HG03095 (cell line): Measurements from ENCODE around the gene COL25A1.

ENCODE experiments used
- ATAC-seq: cut with Tn5 transposase; IDR thresholded peaks from one replicate; pipeline ENCODE4 v1.9.1; 2021; ENCODE audit warnings: moderate library complexity; ENCODE audit not compliant: unreplicated experiment

The COL25A1 gene

DNA sequence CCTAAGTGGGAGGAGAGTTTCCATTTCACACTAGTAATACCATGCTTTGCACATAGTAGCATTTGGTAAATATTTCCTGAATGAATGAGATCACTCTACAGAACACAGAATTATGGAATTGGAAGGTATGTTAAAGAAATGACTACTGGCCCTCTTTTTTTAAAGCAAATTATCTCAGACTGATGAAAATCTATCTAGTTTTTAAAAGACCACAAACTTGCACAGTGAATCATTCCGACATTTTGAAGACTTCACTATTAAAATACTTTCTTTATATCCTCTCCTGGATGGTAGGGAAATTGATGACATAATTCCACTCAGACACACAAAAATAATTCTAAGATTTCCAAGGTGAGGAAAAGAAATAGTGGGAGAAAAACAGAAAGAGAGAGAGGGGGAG, 471.2 kb downstream of the COL25A1 start:
- ATAC-seq, result no peak

DNA sequence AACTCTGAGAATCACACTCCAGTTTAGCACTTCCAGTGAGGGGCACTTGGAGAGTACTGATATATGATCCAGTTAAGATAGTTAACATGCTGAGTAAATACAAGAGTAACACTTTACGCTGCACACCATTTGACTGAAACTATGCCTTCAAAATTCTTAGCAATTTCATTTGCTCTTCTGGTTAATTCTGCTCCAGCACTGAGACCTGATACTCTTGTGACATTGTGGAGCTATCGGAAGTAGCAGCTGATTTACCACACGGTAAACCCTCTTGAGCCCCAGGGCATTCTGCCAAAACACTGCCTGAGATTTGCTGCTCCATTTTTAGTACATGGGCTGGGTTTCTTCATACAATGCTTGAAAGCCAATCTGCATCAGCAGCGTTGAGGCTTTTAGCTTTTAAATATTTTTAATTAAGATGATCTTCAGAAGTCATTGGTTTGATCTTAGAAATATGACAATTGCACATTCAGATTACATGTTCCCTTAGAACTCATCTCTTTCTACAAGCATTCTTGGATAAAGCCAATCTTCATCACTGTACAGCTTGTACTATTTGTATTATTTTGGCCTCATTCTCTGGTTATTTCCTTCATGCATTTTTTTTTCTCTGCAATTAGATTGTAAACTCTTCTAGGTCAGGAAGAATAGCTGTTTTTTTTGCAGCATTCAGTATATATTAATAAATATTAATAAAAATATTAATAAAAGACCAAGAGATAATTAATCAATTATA, 471.8 kb downstream of the COL25A1 start:
- no peak for ATAC-seq

DNA sequence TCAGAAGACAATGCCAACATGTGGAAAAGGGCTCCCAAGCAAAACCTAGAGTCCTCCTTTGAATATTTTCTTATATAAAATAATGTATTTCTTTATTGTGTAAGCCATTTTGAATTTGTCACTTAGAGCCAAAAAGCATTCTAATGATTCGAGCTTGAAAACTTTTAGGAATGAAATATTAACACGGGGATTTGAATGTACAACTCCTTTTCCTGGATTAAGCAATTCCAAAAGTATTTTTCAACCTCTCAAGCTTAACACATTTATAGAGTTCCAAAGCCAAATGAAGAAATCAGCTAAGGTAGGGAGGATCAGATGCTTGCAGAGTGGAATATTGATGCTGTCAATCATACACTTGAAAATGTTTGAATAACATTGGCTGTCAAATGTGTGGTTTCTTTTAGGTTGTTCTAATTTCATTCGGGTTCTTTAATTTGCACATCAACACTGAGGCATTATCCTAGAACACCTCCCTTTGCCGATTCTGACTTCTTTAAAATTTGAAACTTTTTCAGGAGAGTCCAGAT, 472.4 kb downstream of the COL25A1 start:
- ATAC-seq, result no peak

DNA sequence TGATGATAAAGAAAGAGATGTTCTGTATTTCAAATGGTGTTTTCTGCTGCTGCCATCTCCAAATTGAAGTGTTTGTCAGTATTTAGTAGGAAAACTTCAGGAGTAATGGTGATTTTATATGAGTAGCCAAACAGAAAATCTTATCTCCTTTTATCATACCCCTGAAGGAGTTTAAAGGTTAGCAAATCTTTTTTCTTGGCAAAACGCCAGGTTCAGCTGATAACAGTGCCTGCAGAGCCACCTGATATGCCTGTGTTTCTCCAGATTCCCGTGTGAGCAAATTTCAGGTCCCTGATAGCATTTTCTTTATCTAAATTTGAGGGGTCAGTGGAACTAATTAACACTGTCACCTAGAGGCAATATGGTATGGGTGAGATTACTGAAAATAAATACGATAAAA, 473.8 kb downstream of the COL25A1 start:
- ATAC-seq, result no peak

DNA sequence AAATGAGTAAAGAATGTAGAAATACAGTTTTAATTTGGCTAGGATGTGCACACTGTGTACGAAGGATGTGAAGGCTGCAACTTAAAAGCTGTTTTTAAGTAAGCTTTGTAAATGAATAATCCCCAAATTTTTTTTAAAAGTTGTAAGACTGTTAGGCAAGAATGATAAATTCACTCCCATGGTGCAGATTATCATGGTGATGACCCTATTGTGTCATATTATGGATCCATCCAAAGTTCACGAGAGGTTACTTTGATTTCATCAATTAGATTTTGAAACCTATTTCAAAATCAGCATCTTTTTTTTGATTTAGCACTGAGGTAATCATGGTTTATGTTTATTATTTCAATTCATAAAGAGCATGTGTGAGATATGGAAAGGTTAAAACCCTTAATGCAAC, 476.7 kb downstream of the COL25A1 start:
- no peak for ATAC-seq

DNA sequence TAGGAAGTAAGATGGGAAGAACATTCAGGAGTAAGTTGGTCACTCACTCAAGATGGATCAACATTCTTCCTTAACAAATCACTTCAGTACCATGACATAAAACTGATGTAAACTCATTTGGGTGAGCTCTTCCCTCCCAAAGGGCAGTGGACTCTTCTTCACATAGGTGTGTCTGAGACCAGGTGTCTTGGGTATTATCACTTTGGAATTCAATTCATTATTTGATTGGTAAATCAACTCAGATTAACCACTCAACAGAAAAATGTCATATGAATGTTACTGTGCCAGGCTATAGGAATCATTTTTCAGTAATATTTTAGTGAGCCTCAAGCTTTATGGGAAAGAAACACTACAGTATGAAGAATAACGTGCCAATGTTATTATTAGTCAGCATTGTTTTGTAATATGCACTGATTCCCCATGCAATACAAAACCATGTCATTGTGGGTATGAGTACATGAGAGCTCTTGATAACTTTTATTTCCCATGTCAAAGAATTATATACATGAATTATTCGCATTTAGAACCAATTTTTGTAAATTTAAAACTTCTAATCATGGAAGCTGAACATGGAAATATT, 481.0 kb downstream of the COL25A1 start:
- ATAC-seq, result no peak

DNA sequence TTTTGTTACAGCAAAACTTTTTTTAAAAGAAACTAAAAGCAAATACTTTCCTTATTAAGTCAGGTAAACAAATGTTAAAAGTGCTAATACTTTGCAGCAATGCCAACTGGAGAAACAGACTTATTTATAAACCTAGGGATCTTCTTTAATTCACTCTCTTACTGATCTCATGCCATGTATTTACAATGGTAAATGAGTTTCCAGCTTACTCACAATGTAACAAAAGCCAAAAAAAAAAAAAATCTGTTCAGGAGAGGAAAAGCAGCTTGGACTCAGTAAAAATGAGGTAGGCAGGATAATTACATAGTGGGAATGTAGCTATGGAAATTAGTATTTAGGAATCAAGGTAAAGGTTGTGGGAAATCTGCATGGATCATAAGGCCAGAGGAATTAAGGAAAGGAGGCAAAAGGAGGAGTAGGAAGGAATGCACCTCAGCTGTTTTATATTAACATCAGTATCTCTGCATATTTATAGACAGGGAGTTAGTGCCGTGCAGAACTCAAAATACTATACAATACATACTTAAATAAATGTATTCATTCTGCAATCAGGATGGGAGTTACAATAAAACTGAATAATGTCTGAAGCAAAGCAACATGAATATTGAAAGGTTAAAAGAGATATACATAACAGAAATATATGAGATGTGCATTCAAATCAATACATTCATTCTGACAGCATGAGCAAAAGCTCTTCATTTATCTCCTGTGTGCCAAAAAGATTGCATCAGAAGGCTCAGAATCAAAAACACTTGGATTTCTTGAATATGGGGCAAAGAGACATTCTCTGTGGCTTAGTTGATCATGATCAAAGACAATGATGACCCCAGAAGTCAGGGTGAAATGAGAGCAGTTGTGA, 481.7 kb downstream of the COL25A1 start:
- no peak for ATAC-seq

DNA sequence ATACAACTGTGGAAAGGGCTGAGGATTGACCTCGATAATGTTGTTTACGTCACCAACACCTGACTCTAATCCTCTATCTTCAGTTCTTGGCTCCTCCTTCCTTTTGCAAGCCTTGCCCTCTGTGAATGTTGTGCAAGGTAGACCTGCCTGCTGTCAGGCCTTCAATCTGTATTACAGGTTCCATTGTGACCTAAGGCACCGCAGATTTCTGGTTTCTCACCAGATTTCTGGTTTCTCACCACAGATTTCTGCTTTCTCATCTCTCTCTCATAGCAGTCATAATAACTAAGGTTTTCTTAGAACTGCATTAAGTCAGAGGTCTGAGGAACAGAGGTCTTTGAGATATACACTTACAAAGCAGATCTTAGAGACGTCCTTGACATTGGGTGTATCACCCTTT, 488.1 kb downstream of the COL25A1 start:
- ATAC-seq, result no peak

DNA sequence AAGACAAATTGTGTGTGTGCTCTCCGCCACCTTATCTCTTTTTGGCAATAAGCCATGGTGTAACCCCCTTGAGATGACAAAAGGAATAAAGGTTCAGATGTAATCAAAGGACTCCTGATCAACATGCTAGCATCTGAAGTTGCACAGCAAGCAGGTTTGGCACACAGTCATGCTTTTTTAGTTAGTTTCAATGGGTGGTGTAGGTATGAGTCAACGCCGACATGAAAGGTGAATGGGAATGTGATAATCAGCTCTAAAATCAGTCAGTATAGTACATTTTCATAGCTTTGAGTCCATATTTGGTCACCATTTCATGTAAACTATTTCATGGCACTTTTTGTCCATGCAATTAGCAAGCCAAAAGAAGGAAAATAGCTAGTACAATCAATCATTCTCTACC, 489.2 kb downstream of the COL25A1 start:
- no peak for ATAC-seq

DNA sequence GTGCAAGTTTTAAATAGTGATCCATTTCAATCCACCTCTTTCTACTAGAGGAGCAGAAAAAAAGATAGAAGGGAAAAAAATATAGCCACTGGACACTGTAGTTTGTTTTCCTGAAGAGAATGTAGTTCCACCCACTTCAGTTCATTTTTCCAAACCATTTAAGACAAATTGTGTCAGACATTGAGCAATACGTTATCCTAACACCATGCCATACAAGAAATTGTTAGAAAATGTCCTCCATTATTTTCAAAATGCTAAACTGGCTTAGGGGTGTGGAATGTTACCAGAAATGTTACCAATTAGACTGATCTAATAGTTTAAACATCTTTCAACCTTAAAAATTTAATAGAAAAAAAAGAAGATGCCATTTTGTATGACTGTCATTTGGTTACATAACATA, 491.0 kb downstream of the COL25A1 start:
- ATAC-seq, result no peak

DNA sequence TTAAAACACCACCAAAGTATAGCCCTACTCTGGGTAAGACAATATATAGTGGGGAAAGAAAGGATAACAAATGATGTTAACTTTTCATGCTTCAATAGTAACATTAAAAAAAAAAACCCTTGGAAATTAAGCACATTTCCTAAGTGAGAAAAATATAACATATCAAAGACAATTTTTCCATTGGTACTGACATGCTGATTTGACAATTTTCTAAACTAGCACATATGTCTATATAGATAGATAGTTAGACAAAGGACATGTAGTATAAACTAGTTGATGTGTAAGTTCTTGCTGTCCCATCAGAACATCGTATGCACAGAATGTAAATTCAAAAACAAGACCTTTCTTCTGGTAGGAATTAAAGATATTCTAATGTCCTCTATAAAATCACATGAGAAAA, 492.4 kb downstream of the COL25A1 start:
- no peak for ATAC-seq

DNA sequence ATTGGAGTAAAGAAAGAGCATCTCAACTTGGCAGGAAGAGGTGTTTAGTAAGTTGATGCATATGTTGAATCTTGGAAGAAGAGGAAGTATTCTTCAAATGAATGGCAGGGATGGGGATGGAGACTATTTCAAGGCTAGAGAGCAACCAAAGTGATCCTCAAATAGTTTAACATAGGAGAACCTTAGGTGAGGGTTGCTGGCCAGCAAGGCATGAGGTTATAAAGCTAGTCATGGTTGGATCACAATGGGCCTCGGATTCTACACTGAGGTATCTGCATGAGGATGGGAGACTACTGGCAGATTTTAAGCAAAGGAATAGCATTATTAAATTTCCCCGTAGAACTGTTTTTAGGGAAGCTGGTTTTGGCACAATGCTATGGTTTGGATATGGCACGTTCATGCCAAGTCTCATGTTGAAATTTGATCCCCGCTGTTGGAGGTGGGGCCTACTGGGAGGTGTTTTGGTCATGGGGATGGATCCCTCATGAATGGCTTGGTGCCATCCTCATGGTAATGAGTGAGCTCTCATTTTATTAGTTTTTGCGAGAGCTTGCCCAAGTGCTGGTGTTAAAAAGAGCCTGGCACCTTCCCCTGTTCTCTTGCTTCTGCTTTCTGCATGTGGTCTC, 497.7 kb downstream of the COL25A1 start:
- no peak for ATAC-seq

DNA sequence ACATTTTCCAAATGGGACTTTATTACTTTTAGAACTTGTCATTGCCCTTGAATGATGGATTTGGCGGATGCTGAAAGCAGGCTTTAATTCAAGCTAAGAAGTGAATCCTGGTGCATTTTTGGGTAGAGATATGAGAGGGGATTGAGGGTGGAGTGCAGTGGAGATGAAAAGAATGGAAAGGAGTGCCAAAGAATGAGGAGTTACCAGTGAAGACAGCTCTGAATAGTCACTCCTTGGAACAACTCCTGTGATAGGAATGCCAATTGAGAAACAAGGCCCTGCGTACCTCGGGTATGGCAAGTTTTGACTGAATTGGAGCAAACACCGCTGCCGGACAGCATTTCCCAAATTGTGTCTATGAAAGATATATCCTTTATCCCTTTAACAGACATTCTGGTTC, 503.2 kb downstream of the COL25A1 start:
- no peak for ATAC-seq

DNA sequence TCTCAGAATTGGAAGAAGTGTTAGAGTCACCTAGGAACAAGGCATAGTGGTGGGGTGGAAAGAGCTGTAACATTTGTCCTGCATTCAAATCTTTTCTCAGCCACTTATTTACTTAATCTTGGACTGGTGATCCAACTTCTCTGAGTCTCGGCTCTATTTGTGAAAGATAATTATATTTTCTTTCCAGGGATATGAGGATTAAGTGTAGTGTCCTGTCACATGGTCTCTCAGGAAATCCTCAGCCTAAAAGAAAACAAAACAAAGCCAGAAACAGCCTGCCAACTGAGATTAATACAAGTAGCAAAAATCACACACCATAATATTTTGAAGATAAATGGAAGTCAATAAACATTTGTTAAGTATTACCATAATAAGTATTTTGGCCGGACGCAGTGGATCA, 506.3 kb downstream of the COL25A1 start:
- no peak for ATAC-seq

DNA sequence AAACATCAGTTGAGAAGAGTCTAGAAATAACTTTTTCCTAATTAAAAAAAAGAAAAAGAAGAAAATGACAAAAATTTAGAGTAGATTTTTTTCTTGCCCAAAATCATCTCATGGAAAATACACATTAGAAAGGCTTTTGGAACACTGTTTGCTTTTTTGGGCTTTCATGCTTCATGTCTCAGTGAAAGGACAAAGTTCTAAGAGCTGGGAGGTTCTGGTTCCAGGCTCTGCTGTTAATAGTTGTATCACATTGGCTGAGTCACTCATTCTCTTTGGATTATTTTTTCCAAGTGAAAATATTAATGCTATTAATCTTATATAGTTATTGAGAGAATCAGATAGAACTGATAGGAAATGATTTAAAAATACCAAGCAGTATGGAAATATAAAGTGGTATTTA, 506.7 kb downstream of the COL25A1 start:
- ATAC-seq, result no peak

DNA sequence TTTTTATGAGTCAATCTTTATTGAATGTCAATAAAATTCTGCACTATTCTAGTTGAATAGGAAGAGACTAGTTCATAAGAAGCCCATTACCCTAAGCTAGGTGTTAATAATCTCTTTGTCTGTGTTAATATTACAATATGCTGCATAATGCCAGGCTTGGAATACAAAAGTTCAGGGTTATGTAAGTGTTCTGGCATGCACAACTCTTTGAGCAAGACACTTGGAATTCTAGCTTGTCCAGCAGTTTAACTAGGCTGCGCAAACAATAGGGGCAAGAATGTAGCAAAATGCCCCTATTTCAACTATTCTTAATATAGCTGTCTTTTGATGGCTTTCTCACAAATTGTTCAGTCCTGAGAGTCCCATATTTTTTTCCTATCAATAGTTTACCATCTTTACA, 508.3 kb downstream of the COL25A1 start:
- ATAC-seq, result no peak

DNA sequence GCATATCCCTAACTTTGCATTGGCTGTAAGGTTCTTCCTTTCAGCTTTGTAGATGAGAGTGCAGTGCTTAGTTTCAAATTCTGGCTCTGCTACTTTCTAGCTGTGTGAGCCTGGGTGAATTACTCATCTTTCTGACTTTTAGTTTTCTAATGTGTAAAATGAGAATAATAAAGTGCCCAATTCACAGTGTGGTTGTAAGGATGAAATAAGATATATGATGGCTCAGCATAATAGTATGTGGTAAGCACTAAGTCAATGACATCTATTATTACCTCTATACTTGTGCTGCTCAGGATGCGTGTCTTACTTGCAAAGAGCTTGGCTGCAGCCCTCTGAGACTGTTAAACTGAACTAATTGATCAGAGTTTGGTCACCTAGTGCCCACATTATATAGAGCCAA, 509.0 kb downstream of the COL25A1 start:
- no peak for ATAC-seq

DNA sequence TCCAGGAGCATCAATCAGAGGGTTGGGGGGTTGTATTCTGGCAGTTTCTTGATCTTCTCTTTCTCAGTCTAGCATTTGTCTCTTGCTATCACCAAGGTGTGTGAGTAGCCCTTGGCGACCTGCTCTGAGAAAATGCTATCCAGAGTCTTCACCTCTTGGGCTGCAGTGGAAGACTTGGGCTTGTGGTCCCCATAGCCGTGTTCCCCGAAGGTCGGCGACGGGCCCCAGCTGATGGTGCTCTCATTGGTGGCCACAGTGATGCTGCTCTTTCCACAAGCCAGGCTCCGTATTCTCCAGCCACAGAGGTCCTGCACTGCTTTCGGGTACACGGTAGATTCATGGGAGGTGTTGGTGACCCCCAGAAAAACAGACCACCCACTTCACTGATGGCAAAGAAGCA, 513.7 kb downstream of the COL25A1 start:
- ATAC-seq, result no peak

DNA sequence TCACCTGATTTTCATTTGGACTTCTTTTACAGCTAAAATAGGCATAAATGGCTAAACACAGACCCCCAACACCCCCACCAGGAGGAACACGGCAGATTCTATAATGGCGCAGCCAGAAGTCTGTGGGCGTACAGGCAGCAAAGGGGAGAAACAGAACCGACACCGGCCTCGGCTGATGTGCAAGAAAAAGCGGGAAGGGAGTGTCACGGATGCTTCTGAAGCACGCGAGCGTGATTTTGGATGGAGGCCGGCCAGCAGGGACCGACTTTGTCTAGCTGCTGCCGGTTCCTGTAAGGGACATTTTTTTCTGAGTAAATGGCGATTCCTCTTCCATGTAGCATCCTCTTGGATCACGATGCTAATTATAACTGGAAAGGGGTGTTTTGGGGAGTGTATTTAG, 514.7 kb downstream of the COL25A1 start:
- ATAC-seq, result no peak

DNA sequence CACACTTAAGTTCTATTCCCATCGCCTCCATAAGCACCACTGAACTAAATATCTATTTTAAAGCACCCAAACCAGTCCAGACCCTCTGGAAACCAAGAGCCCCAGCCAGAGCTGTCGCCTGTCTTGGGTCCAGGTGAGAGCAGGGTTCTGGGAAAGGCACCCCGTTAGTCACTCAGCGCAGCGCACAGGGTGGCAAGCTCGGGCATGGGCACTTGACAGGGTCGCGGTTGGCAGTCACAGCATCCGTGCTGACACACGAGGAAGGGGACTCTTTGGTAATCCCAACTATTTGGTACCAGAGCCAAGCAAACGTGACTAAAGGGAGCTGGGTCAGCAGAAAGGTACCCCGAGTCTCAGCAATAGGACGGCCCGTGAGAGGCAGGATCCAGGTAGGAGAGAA, 515.4 kb downstream of the COL25A1 start:
- no peak for ATAC-seq

DNA sequence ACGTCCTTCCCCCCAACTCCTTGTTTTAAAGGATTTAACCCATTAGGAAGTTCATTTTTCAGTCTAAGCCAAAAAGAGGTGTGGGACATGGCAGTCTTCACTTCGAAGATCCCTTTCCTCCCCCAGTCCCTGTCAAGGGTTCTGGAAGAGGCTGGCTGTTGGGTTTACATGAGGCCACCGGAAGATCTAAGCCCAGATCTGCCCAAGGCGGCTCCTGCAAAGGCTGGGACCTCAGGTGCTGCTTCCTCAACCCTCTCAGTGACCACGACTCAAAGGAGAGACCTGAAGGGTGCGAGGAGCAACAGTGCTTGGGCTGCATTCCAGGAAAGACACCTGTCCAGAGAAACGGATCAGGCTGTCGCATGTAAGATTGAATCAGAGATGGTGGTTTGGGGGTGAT, 516.1 kb downstream of the COL25A1 start:
- ATAC-seq, result no peak
